WTC11 (cell line): ENCODE measurements around the gene UNC13C. TPM values are rescaled to one million over a fixed set of nuclear protein-coding genes. Genes with fewer than 3 reads are reported as not detected.

ENCODE experiments used
- ATAC-seq: fragments of 200-7000 bp; cut with Tn5 transposase; 2 replicates; pipeline ENCODE4 v1.10.0; 2021; ENCODE audit warnings: mild to moderate bottlenecking, moderate library complexity
- CTCF ChIA-PET: fragments of 300-600 bp; sonication (Branson Sonifier 250); formaldehyde crosslinking; loops from one replicate; lab custom pipeline; 2021; ENCODE audit warnings: antibody characterized with exemption; lab: Charles Lee
- POLR2A ChIA-PET: fragments of 350-600 bp; sonication (Branson Sonifier 250); formaldehyde crosslinking; loops from one replicate; lab custom pipeline; 2021; ENCODE audit warnings: antibody characterized with exemption; lab: Charles Lee
- DNase-seq: peaks from one replicate; pipeline ENCODE4 v3.0.0; 2021; ENCODE audit warnings: low spot score
- H3K27ac Mint-ChIP-seq: 2 replicates; pipeline ENCODE4 v1.8.0; 2021; ENCODE audit warnings: mixed read lengths
- H3K27me3 Mint-ChIP-seq: 2 replicates; pipeline ENCODE4 v1.8.0; 2021; ENCODE audit warnings: low read depth, mild to moderate bottlenecking, moderate library complexity, mixed read lengths
- H3K36me3 Mint-ChIP-seq: 2 replicates; pipeline ENCODE4 v1.8.0; 2021; ENCODE audit warnings: mixed read lengths
- H3K4me1 Mint-ChIP-seq: 2 replicates; pipeline ENCODE4 v1.8.0; 2022; ENCODE audit warnings: mixed read lengths
- H3K4me3 Mint-ChIP-seq: 2 replicates; pipeline ENCODE4 v1.8.0; 2021; ENCODE audit warnings: mild to moderate bottlenecking, moderate library complexity, mixed read lengths
- H3K9me3 Mint-ChIP-seq: 2 replicates; pipeline ENCODE4 v1.8.0; 2021; ENCODE audit warnings: mixed read lengths
- ARID4B ChIP-seq: sonication (generic); formaldehyde crosslinking; IDR thresholded peaks from 2 replicates; pipeline ENCODE4 v1.8.0; 2023; ENCODE audit warnings: missing genetic modification reagents, mild to moderate bottlenecking, borderline replicate concordance
- ATF6 ChIP-seq: sonication (generic); formaldehyde crosslinking; IDR thresholded peaks from 2 replicates; pipeline ENCODE4 v1.8.1; 2023; ENCODE audit warnings: mild to moderate bottlenecking, missing genetic modification reagents
- CREB1 ChIP-seq: sonication (generic); formaldehyde crosslinking; IDR thresholded peaks from 2 replicates; pipeline ENCODE4 v1.8.0; 2023; ENCODE audit warnings: mild to moderate bottlenecking, missing genetic modification reagents
- CREM ChIP-seq: sonication (generic); formaldehyde crosslinking; IDR thresholded peaks from 2 replicates; pipeline ENCODE4 v1.8.1; 2022; ENCODE audit warnings: mild to moderate bottlenecking, missing genetic modification reagents, moderate library complexity
- ELF4 ChIP-seq: sonication (generic); formaldehyde crosslinking; IDR thresholded peaks from 2 replicates; pipeline ENCODE4 v1.8.1; 2022; ENCODE audit warnings: low read depth, mild to moderate bottlenecking, moderate library complexity, missing genetic modification reagents
- FOXP4 ChIP-seq: sonication (generic); formaldehyde crosslinking; IDR thresholded peaks from 2 replicates; pipeline ENCODE4 v1.8.0; 2022; ENCODE audit warnings: mild to moderate bottlenecking, missing genetic modification reagents
- GTF2I ChIP-seq: fragments of 250-450 bp; sonication (Bioruptor Pico); conservative IDR thresholded peaks from 2 replicates; pipeline ENCODE4 v1.4.0; 2021; ENCODE audit warnings: mild to moderate bottlenecking
- MYBL2 ChIP-seq: sonication (generic); formaldehyde crosslinking; IDR thresholded peaks from 2 replicates; pipeline ENCODE4 v1.8.1; 2023; ENCODE audit warnings: mild to moderate bottlenecking, moderate library complexity, missing genetic modification reagents
- NFATC4 ChIP-seq: fragments of 250-450 bp; sonication (Bioruptor Pico); IDR thresholded peaks from 2 replicates; pipeline ENCODE4 v1.9.0; 2021; ENCODE audit warnings: mild to moderate bottlenecking
- NFYB ChIP-seq: sonication (generic); formaldehyde crosslinking; conservative IDR thresholded peaks from 2 replicates; pipeline ENCODE4 v1.8.0; 2022; ENCODE audit warnings: low read depth, missing genetic modification reagents
- NR3C1 ChIP-seq: sonication (generic); formaldehyde crosslinking; conservative IDR thresholded peaks from 2 replicates; pipeline ENCODE4 v1.8.1; 2023; ENCODE audit warnings: low read depth, mild to moderate bottlenecking, missing genetic modification reagents
- ZSCAN18 ChIP-seq: fragments of 250-450 bp; sonication (Bioruptor Pico); IDR thresholded peaks from 2 replicates; pipeline ENCODE4 v2.1.2; 2022; ENCODE audit warnings: mild to moderate bottlenecking, moderate library complexity
- total RNA-seq: library from RNA; stranded (reverse); gene quantifications from 3 replicates; pipeline ENCODE4 v1.2.3, GENCODE V29; 2021
- TF ChIP-seq, protein P1 (sequence below): sonication (generic); formaldehyde crosslinking; IDR thresholded peaks from 2 replicates; pipeline ENCODE4 v1.8.1; 2023; ENCODE audit warnings: mild to moderate bottlenecking, missing genetic modification reagents, borderline replicate concordance
- TF ChIP-seq, protein P2 (sequence below): fragments of 250-450 bp; sonication (Bioruptor Pico); IDR thresholded peaks from 2 replicates; pipeline ENCODE4 v1.8.0; 2021; ENCODE audit warnings: mild to moderate bottlenecking

Gene UNC13C
- total RNA-seq, 1 experiment from 2014 or later = 0.07 TPM

- TF ChIP-seq ATF6 (no peak), ARID4B (CRISPR knock-in tag) (no peak), CREM (CRISPR knock-in tag) (no peak), MYBL2 (CRISPR knock-in tag) (no peak), ZSCAN18 (CRISPR knock-in tag) (no peak), NR3C1 (CRISPR knock-in tag) (no peak)
- TF ChIP-seq, protein P1, sequence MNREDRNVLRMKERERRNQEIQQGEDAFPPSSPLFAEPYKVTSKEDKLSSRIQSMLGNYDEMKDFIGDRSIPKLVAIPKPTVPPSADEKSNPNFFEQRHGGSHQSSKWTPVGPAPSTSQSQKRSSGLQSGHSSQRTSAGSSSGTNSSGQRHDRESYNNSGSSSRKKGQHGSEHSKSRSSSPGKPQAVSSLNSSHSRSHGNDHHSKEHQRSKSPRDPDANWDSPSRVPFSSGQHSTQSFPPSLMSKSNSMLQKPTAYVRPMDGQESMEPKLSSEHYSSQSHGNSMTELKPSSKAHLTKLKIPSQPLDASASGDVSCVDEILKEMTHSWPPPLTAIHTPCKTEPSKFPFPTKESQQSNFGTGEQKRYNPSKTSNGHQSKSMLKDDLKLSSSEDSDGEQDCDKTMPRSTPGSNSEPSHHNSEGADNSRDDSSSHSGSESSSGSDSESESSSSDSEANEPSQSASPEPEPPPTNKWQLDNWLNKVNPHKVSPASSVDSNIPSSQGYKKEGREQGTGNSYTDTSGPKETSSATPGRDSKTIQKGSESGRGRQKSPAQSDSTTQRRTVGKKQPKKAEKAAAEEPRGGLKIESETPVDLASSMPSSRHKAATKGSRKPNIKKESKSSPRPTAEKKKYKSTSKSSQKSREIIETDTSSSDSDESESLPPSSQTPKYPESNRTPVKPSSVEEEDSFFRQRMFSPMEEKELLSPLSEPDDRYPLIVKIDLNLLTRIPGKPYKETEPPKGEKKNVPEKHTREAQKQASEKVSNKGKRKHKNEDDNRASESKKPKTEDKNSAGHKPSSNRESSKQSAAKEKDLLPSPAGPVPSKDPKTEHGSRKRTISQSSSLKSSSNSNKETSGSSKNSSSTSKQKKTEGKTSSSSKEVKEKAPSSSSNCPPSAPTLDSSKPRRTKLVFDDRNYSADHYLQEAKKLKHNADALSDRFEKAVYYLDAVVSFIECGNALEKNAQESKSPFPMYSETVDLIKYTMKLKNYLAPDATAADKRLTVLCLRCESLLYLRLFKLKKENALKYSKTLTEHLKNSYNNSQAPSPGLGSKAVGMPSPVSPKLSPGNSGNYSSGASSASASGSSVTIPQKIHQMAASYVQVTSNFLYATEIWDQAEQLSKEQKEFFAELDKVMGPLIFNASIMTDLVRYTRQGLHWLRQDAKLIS (CRISPR knock-in tag) = no peak
- TF ChIP-seq, protein P2, sequence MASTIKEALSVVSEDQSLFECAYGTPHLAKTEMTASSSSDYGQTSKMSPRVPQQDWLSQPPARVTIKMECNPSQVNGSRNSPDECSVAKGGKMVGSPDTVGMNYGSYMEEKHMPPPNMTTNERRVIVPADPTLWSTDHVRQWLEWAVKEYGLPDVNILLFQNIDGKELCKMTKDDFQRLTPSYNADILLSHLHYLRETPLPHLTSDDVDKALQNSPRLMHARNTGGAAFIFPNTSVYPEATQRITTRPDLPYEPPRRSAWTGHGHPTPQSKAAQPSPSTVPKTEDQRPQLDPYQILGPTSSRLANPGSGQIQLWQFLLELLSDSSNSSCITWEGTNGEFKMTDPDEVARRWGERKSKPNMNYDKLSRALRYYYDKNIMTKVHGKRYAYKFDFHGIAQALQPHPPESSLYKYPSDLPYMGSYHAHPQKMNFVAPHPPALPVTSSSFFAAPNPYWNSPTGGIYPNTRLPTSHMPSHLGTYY = no peak
Measured at GRCh38 chr15:54353726-54354125, 375.5 kb downstream of the UNC13C start (continued).

GRCh38 chr15:54354341-54354740, 376.1 kb downstream of the UNC13C start:
- DNase-seq = no peak
- no peak overlapping the region for H3K27ac Mint-ChIP-seq
- H3K4me3 Mint-ChIP-seq = no peak overlapping the region
- ATAC-seq = no peak
- ChIA-PET POLR2A (no interaction called here), CTCF (no interaction called here)
- H3K27me3 Mint-ChIP-seq = no peaks in the 10 kb centered on the region
- H3K4me1 Mint-ChIP-seq = no peaks in the 10 kb centered on the region
- TF ChIP-seq CREB1 (no peak), NFYB (no peak), ATF6 (no peak), ELF4 (CRISPR knock-in tag) (no peak), FOXP4 (CRISPR knock-in tag) (no peak), GTF2I (no peak), ZSCAN18 (CRISPR knock-in tag) (no peak), NFATC4 (no peak)
- peaks cover 5% of the 10 kb centered on the region for H3K36me3 Mint-ChIP-seq
- H3K9me3 Mint-ChIP-seq = peaks cover 29% of the 10 kb centered on the region
